GM18526 (cell line): Measurements from ENCODE around the gene GRIN2A.

Experiments used
- POLR2A ChIP-seq: IDR thresholded peaks from 3 replicates; pipeline ENCODE4 v1.6.1; 2011; ENCODE audit not compliant: insufficient read length; ENCODE audit errors: extremely low read depth

GRIN2A gene

GRCh38 chr16:9775998-9776397 is 406.2 kb downstream of the GRIN2A start:
- TF ChIP-seq POLR2A = no peak

DNA sequence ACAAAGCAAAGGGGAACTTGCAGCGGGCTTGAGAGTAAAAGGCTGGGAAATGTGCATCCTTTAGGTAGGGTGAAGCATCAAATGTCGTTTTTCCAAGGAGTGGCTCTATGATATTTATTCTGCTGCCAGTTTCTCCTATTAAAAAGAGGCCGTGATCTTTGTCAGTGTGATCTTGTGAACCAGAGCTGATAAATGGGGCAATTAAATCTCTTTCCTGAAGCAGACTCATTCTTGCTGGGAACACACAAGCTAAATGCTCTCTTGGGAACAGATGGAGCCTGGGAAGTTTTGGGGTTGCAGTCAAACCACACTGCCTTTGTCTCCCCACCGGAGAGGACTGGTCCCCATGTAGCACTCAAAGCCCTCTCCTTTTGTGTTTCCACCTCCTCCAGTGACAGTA is 408.9 kb downstream of the GRIN2A start:
- TF ChIP-seq POLR2A = no peak

- TF ChIP-seq POLR2A = no peak
Measured at GRCh38 chr16:9772526-9773225, 409.6 kb downstream of the GRIN2A start.

GRCh38 chr16:9766891-9767290 is 415.3 kb downstream of the GRIN2A start:
- TF ChIP-seq POLR2A = no peak

DNA sequence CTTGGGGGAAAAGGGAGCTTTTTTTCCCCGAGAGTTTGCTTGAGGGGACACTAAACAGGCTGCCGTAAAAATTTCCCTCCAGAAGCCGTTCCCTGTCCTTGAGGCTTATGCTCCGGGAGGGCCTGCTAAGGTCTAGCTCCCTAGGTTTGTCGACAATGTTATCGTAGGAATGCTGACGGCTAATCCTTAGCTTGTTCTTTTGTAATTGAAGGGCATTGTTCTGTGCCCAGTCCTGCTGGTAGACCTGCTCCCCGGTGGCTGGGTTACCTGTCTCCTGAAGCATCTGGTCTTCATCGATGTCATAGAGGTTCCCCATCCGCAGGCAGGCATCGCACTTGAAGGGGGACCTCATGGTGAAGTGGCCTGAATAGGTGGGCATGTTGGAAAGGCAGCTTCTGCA is 418.7 kb downstream of the GRIN2A start:
- no peak for TF ChIP-seq POLR2A

DNA sequence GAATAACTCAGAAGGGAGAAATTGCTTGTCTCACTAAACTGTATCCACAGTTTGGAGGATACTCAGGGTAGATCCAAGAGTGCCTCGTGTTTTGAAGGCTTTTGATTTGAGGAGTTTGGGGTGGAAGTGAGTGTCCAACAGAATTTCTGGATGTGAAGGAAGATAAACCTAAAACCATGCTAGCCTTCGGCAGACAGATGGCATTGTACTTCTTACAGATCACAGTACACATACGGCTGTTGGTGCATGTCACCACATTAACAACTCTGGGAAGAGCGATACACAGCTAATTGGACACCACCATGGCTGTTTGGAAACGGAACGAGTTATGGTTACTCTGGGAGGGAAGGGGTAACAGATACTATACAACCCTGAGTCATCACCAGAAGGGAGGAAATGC is 420.4 kb downstream of the GRIN2A start:
- no peak for TF ChIP-seq POLR2A

GRCh38 chr16:9757687-9758086 is 424.5 kb downstream of the GRIN2A start:
- TF ChIP-seq POLR2A = no peak

GRCh38 chr16:9756434-9756833 is 425.8 kb downstream of the GRIN2A start:
- TF ChIP-seq POLR2A = no peak

DNA sequence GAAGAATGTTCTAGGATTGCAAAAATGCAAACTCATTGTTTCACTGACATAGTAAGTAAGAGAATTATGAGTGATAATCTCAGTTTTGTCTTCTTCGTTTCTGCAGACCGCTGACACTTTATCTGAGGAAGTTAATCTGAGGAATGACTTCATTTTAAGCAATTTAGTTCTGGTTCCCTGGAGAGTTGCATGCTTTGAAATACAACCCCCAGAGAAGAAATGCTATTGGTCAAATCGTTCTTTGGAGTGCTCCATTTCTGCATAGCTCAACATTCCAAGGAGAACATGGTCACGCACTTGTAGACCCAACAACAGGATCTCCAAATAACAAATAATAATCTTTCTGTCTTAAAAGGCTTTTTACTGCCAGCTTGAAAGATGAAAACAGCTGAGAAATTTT is 427.1 kb downstream of the GRIN2A start:
- TF ChIP-seq POLR2A = no peak

DNA sequence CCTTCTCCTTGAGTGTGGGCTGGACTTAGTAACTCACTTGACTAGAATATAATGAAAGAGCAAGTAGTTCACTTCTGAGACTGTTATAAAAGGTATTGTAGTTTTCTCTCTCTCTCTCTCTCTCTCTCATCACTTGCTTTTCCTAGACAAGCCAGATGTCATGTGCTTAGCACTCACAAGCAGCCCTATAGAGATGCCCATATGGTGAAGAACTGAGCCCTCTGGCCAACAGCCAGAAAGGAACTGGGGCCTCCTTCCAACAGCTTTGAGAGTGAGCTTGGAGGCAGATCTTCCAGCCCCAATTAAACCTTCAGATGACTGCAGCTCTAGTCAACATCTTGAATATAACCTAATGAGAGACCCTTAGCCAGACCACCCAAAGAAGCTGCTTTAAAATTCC is 440.5 kb downstream of the GRIN2A start:
- no peak for TF ChIP-seq POLR2A

DNA sequence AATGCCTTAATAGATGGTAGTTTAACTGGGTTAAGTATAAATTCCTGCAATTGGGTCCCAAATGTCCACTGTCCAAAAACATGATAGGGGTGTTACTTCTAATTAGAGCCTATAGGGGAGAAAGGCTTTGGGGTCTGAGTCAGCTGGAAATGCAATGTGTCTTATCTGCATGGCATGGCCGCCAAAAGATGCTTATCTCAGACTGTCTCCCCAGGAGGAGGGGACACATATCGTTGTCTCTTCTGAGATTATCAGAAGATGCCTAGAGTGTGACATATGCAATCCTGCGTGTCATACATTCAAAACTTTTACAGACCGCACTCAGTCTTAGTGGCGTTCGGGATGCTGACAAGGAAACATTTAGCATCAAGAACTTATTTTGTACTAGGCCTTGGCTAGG is 442.9 kb downstream of the GRIN2A start:
- TF ChIP-seq POLR2A = no peak

DNA sequence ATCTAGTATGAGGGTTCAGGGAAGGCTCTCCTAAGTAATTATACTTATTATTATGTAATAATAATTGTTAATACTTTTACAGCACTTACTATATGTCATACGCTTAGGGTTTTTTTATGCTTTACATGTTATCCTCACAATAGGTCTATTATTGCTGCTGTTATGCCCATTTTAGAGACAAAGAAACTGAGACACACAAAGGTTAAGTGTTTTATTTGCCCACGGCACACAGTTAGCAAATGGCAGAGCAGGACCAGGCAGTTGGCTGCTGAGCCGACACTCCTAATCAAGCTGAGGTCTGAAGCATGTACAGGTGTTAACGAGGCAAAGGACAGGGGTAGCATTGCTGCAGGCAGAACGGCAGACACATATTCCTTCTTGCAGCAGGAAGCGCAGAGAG is 443.5 kb downstream of the GRIN2A start:
- no peak for TF ChIP-seq POLR2A

- no peak for TF ChIP-seq POLR2A
Measured at GRCh38 chr16:9736547-9736946, 445.7 kb downstream of the GRIN2A start.

DNA sequence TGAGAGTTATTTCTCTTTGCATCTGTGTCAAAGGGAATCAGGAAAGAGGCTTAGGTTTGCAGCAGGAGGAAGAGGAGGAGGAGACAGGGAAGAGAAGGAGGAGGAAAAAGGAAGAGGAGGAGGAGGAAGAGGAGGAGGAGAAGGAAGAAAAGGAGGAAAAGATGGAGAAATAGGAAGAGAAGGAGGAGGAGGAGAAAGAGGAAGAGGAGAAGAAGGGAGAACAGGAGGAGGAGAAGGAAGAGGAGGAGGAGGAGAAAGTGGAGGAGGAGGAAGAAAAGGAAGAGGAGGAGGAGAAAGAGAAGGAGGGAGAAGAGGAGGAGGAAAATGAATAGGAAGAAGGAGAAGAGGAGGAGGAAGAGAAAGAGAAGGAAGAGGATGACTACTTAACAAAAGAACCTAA is 459.1 kb downstream of the GRIN2A start:
- TF ChIP-seq POLR2A = no peak

DNA sequence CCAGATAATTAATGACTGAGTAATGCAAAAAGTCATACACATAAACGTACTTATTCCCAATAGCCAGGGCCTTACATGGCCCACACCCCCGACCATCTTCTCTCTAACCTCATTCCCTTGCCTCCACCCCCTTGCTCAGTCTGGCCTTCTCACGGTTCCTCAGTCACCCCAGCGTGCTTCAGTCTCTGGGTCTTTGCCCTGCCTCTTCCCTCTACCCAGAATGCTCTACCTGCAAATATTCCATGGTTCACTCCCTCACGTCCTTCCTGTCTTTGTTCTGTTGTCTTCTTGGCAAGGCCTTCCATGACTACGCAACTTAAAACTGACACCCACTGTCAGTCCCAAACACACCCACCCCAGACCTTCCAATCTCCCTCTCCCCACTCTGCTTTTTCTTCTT is 468.3 kb downstream of the GRIN2A start:
- TF ChIP-seq POLR2A = no peak

GRCh38 chr16:9713156-9713555 is 469.1 kb downstream of the GRIN2A start:
- no peak for TF ChIP-seq POLR2A

GRCh38 chr16:9708972-9709620 is 473.1 kb downstream of the GRIN2A start:
- TF ChIP-seq POLR2A = no peak

GRCh38 chr16:9706217-9706836 is 475.9 kb downstream of the GRIN2A start:
- TF ChIP-seq POLR2A = no peak
